IMR-90 (cell line): ENCODE measurements around the gene NCSTN. TPM values are rescaled to one million over a fixed set of nuclear protein-coding genes. Genes with fewer than 3 reads are reported as not detected.

ENCODE experiments used
- ATAC-seq: fragments of 200-7000 bp; cut with Tn5 transposase; 2 replicates; pipeline ENCODE4 v1.9.1; 2020; ENCODE audit warnings: low read depth, mild to moderate bottlenecking, moderate library complexity
- BruUV-seq: library from RNA; stranded (reverse); fragments of 400-500 nt; replicated peaks from 2 replicates; lab custom pipeline; 2021; lab: Mats Ljungman, UMichigan
- CTCF ChIA-PET: fragments of 300-600 bp; formaldehyde crosslinking; extraction: SDS; loops from one replicate; lab custom pipeline; 2021; ENCODE audit warnings: antibody characterized with exemption; lab: Yijun Ruan, JAX
- POLR2A ChIA-PET: fragments of 300-600 bp; sonication (Branson Sonifier 250); formaldehyde crosslinking; loops from one replicate; lab custom pipeline; 2022; ENCODE audit warnings: antibody characterized with exemption; ENCODE audit not compliant: unreplicated experiment; lab: Charles Lee
- DNase-seq: peaks from one replicate; pipeline ENCODE4 v3.0.0; 2013
- H2AFZ ChIP-seq: replicated peaks from 2 replicates; pipeline ENCODE3; 2013; ENCODE audit warnings: low read length, mild to moderate bottlenecking; ENCODE audit not compliant: poor library complexity
- H2AK5ac ChIP-seq: 2 replicates; pipeline ENCODE4 v1.6.1; 2013; ENCODE audit warnings: low read depth, low read length, inconsistent platforms
- H2AK9ac ChIP-seq: replicated peaks from 2 replicates; pipeline ENCODE3; 2013; ENCODE audit warnings: mild to moderate bottlenecking, low read depth, low read length, moderate library complexity; ENCODE audit not compliant: poor library complexity
- H2BK120ac ChIP-seq: 2 replicates; pipeline ENCODE4 v1.6.1; 2013; ENCODE audit warnings: low read depth, low read length, inconsistent platforms
- H2BK15ac ChIP-seq: 3 replicates; pipeline ENCODE4 v1.6.1; 2013; ENCODE audit warnings: low read depth, low read length, inconsistent platforms
- H2BK20ac ChIP-seq: 2 replicates; pipeline ENCODE4 v1.6.1; 2013; ENCODE audit warnings: low read depth, mild to moderate bottlenecking, inconsistent platforms, low read length, moderate library complexity
- H2BK5ac ChIP-seq: 2 replicates; pipeline ENCODE4 v1.6.1; 2013; ENCODE audit warnings: mild to moderate bottlenecking, low read depth, low read length, inconsistent platforms; ENCODE audit not compliant: poor library complexity, severe bottlenecking
- H3K14ac ChIP-seq: replicated peaks from 2 replicates; pipeline ENCODE4 v1.6.1; 2013; ENCODE audit warnings: low read depth, low read length, inconsistent platforms
- H3K18ac ChIP-seq: 2 replicates; pipeline ENCODE4 v1.6.1; 2013; ENCODE audit warnings: low read depth, low read length, control low read depth
- H3K23ac ChIP-seq: 2 replicates; pipeline ENCODE4 v1.6.1; 2013; ENCODE audit warnings: low read depth, low read length, inconsistent platforms
- H3K27ac ChIP-seq: 2 replicates; pipeline ENCODE4 v1.5.1; 2013; ENCODE audit warnings: mild to moderate bottlenecking, control low read depth, low read length; ENCODE audit not compliant: insufficient read depth
- H3K27me3 ChIP-seq: 2 replicates; pipeline ENCODE4 v1.6.1; 2013; ENCODE audit warnings: low read length; ENCODE audit not compliant: control insufficient read depth, insufficient read depth
- H3K36me3 ChIP-seq: 2 replicates; pipeline ENCODE4 v1.6.1; 2013; ENCODE audit warnings: low read length, mixed read lengths; ENCODE audit not compliant: control insufficient read depth, insufficient read depth
- H3K4ac ChIP-seq: 2 replicates; pipeline ENCODE4 v1.6.1; 2013; ENCODE audit warnings: low read depth, low read length, inconsistent platforms
- H3K4me1 ChIP-seq: 2 replicates; pipeline ENCODE4 v1.6.1; 2013; ENCODE audit warnings: low read length, mixed read lengths; ENCODE audit not compliant: control insufficient read depth, insufficient read depth
- H3K4me2 ChIP-seq: 2 replicates; pipeline ENCODE4 v1.6.1; 2013; ENCODE audit warnings: low read depth, mild to moderate bottlenecking, control low read depth, low read length, moderate library complexity
- H3K4me3 ChIP-seq: 2 replicates; pipeline ENCODE4 v1.5.1; 2013; ENCODE audit warnings: low read depth, mild to moderate bottlenecking, control low read depth, low read length, moderate library complexity; ENCODE audit not compliant: insufficient read depth
- H3K56ac ChIP-seq: 2 replicates; pipeline ENCODE4 v1.6.1; 2013; ENCODE audit warnings: low read length, inconsistent platforms; ENCODE audit not compliant: insufficient read depth; ENCODE audit errors: extremely low read depth
- H3K79me1 ChIP-seq, 2 experiments: 2 replicates each; pipeline ENCODE4 v1.6.1; 2013; ENCODE audit warnings: low read length in 2 of 2, inconsistent platforms in 1 of 2, low read depth in 1 of 2
- H3K9ac ChIP-seq: 2 replicates; pipeline ENCODE4 v1.6.1; 2013; ENCODE audit warnings: low read depth, low read length, control low read depth
- H3K9me1 ChIP-seq: 2 replicates; pipeline ENCODE4 v1.6.1; 2013; ENCODE audit warnings: low read length, inconsistent platforms; ENCODE audit not compliant: insufficient read depth
- H3K9me3 ChIP-seq: 2 replicates; pipeline ENCODE4 v1.6.1; 2013; ENCODE audit warnings: low read length; ENCODE audit not compliant: control insufficient read depth, insufficient read depth
- H4K20me1 ChIP-seq: 2 replicates; pipeline ENCODE4 v1.6.1; 2013; ENCODE audit warnings: low read length, inconsistent platforms; ENCODE audit not compliant: insufficient read depth
- H4K5ac ChIP-seq: 2 replicates; pipeline ENCODE4 v1.6.1; 2013; ENCODE audit warnings: mild to moderate bottlenecking, low read depth, low read length, control low read depth
- H4K8ac ChIP-seq, 2 experiments: 2 replicates each; pipeline ENCODE4 v1.6.1; 2013; ENCODE audit warnings: low read depth in 2 of 2, low read length in 2 of 2, control low read depth in 1 of 2, inconsistent platforms in 1 of 2
- H4K91ac ChIP-seq: 2 replicates; pipeline ENCODE4 v1.6.1; 2013; ENCODE audit warnings: low read depth, low read length, inconsistent platforms; ENCODE audit not compliant: insufficient read depth
- CEBPB ChIP-seq: IDR thresholded peaks from 2 replicates; pipeline ENCODE4 v1.6.1; 2012; ENCODE audit warnings: low read depth, low read length, improper control_type of control experiment
- CHD1 ChIP-seq: IDR thresholded peaks from 2 replicates; pipeline ENCODE4 v1.6.1; 2012; ENCODE audit warnings: low read depth, low read length, improper control_type of control experiment
- MAZ ChIP-seq: IDR thresholded peaks from 2 replicates; pipeline ENCODE4 v1.6.1; 2012; ENCODE audit warnings: low read depth, mild to moderate bottlenecking, low read length, improper control_type of control experiment, moderate library complexity, borderline replicate concordance
- MXI1 ChIP-seq: IDR thresholded peaks from 2 replicates; pipeline ENCODE4 v1.6.1; 2012; ENCODE audit warnings: low read depth, mild to moderate bottlenecking, low read length, moderate library complexity, borderline replicate concordance
- NFE2L2 ChIP-seq: fragments of 150-350 bp; IDR thresholded peaks from 2 replicates; pipeline ENCODE4 v1.6.1; 2016; ENCODE audit warnings: low read depth, mild to moderate bottlenecking, low read length
- RCOR1 ChIP-seq: IDR thresholded peaks from 2 replicates; pipeline ENCODE4 v1.6.1; 2012; ENCODE audit warnings: mild to moderate bottlenecking, low read length, improper control_type of control experiment; ENCODE audit not compliant: insufficient replicate concordance
- RFX5 ChIP-seq: IDR thresholded peaks from 2 replicates; pipeline ENCODE4 v1.8.0; 2012; ENCODE audit warnings: low read depth, mild to moderate bottlenecking, low read length, moderate library complexity
- SMC3 ChIP-seq: fragments of 150-350 bp; IDR thresholded peaks from 2 replicates; pipeline ENCODE4 v1.6.1; 2016; ENCODE audit warnings: low read depth, mild to moderate bottlenecking, antibody characterized with exemption, low read length, moderate library complexity
- WGBS, 2 experiments: methylation state at CpG; one replicate each; pipeline versions ENCODE4 v1.1.5 to v1.1.7; 2013; ENCODE audit warnings: missing lambda C conversion rate in 2 of 2; ENCODE audit not compliant: insufficient read length in 1 of 2; ENCODE audit errors: extremely low coverage in 2 of 2; 5-methylcytosine and 5-hydroxymethylcytosine counted together
- dilution Hi-C: fragments of 300-500 bp; cut with HindIII; formaldehyde crosslinking; loops from one replicate; pipeline ENCODE4 v1.14.3; 2018; ENCODE audit warnings: low sequenced_read_pairs; ENCODE audit not compliant: unreplicated experiment
- in situ Hi-C: fragments of 300-500 bp; cut with MboI; formaldehyde crosslinking; loops from 3 replicates; pipeline ENCODE4 v1.14.3; 2019; ENCODE audit warnings: low sequenced_read_pairs, inconsistent platforms, mixed read lengths
- intact Hi-C: fragments of 100-400 bp; cut with micrococcal nuclease; formaldehyde crosslinking; loops from 2 replicates; pipeline ENCODE4 v1.10.0; 2022
- polyA plus RNA-seq, 3 experiments: library from polyadenylated mRNA; depleted of rRNA; stranded (reverse); fragments of >200 nt; gene quantifications; 2 replicates each; pipeline ENCODE4 v1.2.3, GENCODE V29; 2012; ENCODE audit warnings: low replicate concordance in 1 of 3
- total RNA-seq: library from RNA; depleted of rRNA; stranded (reverse); fragments of >200 nt; gene quantifications from 2 replicates; pipeline ENCODE4 v1.2.3, GENCODE V29; 2012
- TF ChIP-seq, protein P1 (sequence below): fragments of 150-350 bp; IDR thresholded peaks from 2 replicates; pipeline ENCODE4 v1.6.1; 2016; ENCODE audit warnings: low read depth, mild to moderate bottlenecking, low read length, moderate library complexity, borderline replicate concordance
- TF ChIP-seq, protein P2 (sequence below): conservative IDR thresholded peaks from 2 replicates; pipeline ENCODE4 v1.5.1; 2012; ENCODE audit warnings: mild to moderate bottlenecking, low read depth, low read length, improper control_type of control experiment

Gene NCSTN
- total and polyA plus RNA-seq, 2 of the 4 experiments (the other 2 are of a cell fraction) = 60.2 to 182 TPM

DNA sequence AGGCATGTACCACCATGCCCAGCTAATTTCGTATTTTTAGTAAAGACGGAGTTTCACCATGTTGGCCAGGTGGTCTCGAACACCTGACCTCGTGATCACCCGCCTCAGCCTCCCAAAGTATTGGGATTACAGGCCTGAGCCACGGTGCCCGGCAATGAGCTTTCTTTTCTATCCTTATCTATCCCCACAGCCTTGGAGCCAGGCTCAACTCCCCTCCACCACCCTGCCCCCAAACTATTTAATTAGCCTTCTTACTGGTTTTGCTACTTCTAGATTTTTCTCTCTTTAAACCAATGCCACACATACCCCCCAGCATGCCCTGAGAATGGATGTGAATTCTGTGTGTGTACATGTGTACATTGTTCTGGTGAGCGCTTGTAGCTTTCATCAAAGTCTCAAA, 51.5 kb downstream of the NCSTN start:
- H3K14ac ChIP-seq = no peak overlapping the region
- H3K9ac ChIP-seq = no peak overlapping the region
- dilution Hi-C loops (no loop called here), in situ Hi-C loops (no loop called here), intact Hi-C loops (no loop called here)
- BruUV-seq = no TSS peak
- no peak overlapping the region for H3K27ac ChIP-seq
- no peaks in the 10 kb centered on the region for H4K20me1 ChIP-seq
- H2BK15ac ChIP-seq = no peak overlapping the region
- no peak overlapping the region for H2BK120ac ChIP-seq
- H3K9me1 ChIP-seq = no peaks in the 10 kb centered on the region; the same call in 1 of the 2 replicates
- no peak overlapping the region for H2BK5ac ChIP-seq
- no peaks in the 10 kb centered on the region for H3K9me3 ChIP-seq
- no peak overlapping the region for H3K4me2 ChIP-seq
- WGBS, 2 experiments = 61% methylated on average over 6 of the region's 8 CpGs; no CpG with 5 or more reads in 1 of the 2 experiments
- no peak for TF ChIP-seq MXI1
- no peak for TF ChIP-seq CEBPB
- TF ChIP-seq SMC3 = no peak
- no peak for TF ChIP-seq CHD1
- no peak for TF ChIP-seq RFX5
- TF ChIP-seq, protein P1, sequence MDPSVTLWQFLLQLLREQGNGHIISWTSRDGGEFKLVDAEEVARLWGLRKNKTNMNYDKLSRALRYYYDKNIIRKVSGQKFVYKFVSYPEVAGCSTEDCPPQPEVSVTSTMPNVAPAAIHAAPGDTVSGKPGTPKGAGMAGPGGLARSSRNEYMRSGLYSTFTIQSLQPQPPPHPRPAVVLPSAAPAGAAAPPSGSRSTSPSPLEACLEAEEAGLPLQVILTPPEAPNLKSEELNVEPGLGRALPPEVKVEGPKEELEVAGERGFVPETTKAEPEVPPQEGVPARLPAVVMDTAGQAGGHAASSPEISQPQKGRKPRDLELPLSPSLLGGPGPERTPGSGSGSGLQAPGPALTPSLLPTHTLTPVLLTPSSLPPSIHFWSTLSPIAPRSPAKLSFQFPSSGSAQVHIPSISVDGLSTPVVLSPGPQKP = no peak
- TF ChIP-seq, protein P2, sequence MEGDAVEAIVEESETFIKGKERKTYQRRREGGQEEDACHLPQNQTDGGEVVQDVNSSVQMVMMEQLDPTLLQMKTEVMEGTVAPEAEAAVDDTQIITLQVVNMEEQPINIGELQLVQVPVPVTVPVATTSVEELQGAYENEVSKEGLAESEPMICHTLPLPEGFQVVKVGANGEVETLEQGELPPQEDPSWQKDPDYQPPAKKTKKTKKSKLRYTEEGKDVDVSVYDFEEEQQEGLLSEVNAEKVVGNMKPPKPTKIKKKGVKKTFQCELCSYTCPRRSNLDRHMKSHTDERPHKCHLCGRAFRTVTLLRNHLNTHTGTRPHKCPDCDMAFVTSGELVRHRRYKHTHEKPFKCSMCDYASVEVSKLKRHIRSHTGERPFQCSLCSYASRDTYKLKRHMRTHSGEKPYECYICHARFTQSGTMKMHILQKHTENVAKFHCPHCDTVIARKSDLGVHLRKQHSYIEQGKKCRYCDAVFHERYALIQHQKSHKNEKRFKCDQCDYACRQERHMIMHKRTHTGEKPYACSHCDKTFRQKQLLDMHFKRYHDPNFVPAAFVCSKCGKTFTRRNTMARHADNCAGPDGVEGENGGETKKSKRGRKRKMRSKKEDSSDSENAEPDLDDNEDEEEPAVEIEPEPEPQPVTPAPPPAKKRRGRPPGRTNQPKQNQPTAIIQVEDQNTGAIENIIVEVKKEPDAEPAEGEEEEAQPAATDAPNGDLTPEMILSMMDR = no peak
- no peak for TF ChIP-seq NFE2L2
- TF ChIP-seq MAZ = no peak
- no peak for TF ChIP-seq RCOR1
- H3K4me1 ChIP-seq = no peaks in the 10 kb centered on the region
- H3K23ac ChIP-seq = no peak overlapping the region
- no peak overlapping the region for H4K5ac ChIP-seq
- H2AK5ac ChIP-seq = no peak overlapping the region
- H3K4ac ChIP-seq = no peak overlapping the region
- H3K27me3 ChIP-seq = peaks cover 19% of the 10 kb centered on the region
- no peak overlapping the region for H3K4me3 ChIP-seq
- no peak overlapping the region for H2BK20ac ChIP-seq
- H4K8ac ChIP-seq = no peak overlapping the region
- ChIA-PET POLR2A (no interaction called here), CTCF (no interaction called here)
- H2AK9ac ChIP-seq = no peak overlapping the region
- no peak overlapping the region for H3K56ac ChIP-seq
- H3K18ac ChIP-seq = no peak overlapping the region
- no peak overlapping the region for H4K91ac ChIP-seq
- no peak overlapping the region for H2AFZ ChIP-seq
- no peaks in the 10 kb centered on the region for H3K36me3 ChIP-seq
- ATAC-seq = no peak
- H3K79me1 ChIP-seq = no peaks in the 10 kb centered on the region
- DNase-seq = no peak
